SH-SY5Y (cell line): ENCODE data around the gene OLFM4.

Experiments used
- GATA2 ChIP-seq: IDR thresholded peaks from 2 replicates; pipeline ENCODE4 v1.6.1; 2011; ENCODE audit warnings: mild to moderate bottlenecking, low read depth, low read length
- GATA3 ChIP-seq: IDR thresholded peaks from 2 replicates; pipeline ENCODE4 v1.6.1; 2011; ENCODE audit warnings: low read depth, mild to moderate bottlenecking, low read length, moderate library complexity

Gene OLFM4

DNA sequence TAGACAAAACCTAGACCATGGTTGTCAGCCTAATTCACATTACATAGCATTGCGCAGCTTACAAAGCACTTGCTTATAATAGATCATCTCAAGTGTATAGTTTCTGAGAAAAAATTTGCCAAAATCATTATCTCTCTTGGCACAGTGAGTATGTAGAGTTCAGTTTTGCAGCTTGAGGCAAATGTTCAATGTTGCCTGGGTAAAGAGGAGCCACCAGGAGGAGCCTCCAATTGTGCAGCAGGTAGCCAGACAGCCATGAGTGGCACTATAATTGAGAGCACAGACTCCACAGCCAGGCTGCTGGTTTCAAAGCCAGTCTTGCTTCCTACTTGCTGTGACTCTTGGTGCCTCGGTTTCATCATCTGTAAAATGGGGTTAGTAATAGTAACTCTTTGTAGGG lies 24.0 kb upstream of the OLFM4 start:
- TF ChIP-seq GATA3 (no peak), GATA2 (no peak)

DNA sequence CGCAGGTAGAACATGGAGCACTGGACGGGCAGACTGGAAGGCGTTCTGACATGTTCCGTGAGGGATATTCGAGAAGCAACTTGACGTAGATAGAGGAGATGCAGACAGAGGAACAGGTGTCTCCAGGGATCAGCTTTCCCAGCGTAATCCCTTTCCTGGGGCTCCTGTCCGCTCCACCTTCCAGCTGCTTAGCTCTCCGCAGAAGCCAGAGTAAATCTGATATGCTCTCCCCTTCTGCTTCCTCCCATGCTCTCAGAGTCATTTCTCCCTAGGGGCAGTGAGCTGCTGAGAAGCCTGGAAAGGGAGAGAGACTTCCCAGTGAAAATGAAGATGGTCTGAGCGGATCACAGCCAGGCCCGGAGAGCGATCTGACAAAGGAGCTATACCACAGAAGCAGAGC lies 23.0 kb upstream of the OLFM4 start:
- no peak for TF ChIP-seq GATA2
- no peak for TF ChIP-seq GATA3

DNA sequence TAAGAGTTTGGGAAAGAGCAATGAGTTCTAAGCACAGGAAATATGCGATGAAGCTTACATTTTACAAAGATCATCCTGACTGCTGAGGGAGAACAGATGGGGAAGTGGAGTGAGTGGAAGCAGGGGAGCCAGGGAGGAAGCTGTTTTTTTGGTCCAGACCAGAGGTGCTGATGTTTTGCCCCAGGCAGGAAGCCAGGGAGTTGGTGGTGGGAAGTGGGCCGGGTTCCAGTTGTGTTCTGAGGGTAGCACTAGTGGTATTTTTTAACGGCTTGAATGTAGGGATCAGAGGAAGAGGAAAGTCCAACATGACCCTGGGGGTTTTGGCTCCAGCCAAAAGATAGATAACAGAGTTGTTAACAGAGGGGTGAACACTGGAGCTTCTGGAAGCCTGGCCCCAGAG lies 20.7 kb upstream of the OLFM4 start:
- no peak for TF ChIP-seq GATA2
- TF ChIP-seq GATA3 = no peak

DNA sequence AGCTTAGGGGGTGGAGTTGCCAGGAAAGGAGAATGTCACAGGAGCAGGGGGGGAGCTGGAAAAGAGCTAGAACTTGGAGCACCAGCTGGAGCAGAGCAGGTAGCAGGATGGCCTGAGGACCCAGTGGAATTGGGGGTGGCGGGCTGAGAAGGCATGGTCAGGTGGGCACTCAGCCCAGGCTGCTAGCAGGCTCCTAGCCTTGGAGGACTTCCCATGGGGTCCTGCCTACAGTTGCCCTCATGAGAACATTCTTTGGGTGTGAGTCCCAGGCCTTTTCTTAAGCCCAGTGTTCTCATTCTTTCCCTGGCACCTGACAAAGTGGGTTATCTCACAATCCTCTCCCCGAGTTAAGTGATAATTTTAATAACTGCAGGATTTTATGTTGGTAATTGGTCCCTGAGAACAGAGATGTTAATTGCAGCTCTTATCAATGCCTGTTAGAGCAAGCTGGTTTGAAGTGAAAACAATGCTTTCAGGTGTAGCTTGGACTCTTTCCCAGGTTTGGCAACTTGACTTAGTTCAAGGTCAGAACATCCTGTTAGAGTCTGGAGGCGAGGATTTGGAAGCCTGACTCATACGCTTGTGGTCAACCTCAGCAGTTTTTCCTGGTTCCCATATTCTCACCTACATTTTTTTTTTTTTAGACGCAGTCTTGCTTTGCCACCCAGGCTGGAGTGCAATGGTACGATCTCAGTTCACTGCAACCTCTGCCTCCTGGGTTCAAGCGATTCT lies 18.1 kb upstream of the OLFM4 start:
- TF ChIP-seq GATA2 (no peak), GATA3 (no peak)

DNA sequence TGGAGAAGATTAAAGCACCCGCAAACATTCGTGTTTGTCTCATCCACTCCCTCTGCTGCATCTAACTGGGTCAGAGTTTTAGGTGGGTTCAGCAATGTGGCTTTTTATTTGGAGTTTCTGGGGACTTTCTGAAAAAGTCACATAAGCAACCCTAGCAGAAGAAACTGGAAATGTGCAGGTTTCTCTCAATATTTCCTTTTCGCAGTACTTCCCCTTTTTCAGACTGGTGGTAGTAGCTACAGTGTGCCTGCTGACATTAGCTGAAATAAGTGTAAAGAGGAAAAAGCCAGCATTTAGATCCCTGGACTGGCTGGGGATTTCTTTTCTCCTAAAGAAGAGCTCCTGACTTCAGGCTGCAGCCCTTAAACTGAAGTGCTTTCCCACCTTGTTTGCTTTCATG lies 15.9 kb upstream of the OLFM4 start:
- no peak for TF ChIP-seq GATA3
- no peak for TF ChIP-seq GATA2

DNA sequence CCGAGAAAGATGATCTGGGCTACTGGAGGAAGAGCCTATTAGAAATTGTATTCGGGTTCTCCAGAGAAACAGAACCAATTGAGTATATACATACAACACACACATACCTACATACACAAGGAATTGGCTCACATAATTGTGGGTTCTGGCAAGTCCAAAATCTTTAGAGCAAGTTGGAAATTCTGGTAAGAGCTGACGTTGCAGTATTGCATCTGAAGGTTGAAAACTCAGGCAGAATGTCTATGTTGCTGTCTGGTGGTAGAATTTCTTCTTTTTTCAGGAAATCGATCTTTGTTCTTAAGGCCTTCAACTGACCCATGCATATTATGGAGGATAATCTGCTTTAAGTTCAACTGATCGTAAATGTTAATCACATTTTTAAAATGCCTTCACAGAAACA lies 15.5 kb upstream of the OLFM4 start:
- TF ChIP-seq GATA3 (no peak), GATA2 (no peak)

DNA sequence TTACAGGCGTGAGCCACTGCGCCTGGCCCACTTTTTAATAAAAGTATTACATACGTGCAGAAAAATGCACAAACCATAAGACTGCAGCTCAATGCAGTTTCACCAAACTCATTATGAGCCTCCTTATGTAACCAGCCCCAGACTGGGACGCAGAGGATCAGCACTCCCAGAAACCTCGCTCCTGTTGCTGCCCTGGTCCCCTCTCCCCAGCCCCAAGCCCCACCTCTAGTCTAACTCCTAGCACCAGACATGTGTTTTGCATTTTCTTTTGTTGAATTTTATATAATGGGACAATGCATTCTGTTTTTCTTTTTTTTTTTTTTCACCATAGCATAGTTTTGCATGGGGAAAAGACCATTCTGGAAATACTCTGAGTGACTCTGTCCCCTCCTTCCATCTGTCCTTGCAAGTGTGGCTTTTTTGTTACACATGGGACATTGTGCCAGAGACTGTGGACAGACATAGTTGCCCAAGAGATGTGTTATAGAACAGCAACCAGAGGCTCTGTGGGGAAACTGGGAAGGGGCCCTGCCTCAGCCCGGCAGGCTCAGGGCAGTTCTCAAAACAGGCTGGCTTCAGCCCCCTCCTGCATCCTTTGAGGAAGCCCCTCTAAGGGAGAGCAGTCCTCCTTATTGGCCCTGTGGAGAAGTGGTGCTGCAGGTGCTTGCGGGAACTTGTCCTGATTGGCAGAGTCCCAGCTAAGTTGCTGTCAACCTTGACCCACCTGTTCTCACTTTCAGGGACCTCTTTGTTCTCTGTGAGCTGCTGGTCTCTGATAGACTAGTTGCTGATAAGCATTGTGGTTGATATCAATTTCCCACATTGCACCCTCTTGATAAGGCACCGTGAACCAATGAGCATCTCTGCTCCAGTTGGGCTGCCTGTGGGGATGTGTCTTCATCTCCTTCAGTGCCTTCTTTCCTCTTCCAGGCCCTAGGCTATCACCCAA lies 13.8 kb upstream of the OLFM4 start:
- TF ChIP-seq GATA3 = no peak
- no peak for TF ChIP-seq GATA2

DNA sequence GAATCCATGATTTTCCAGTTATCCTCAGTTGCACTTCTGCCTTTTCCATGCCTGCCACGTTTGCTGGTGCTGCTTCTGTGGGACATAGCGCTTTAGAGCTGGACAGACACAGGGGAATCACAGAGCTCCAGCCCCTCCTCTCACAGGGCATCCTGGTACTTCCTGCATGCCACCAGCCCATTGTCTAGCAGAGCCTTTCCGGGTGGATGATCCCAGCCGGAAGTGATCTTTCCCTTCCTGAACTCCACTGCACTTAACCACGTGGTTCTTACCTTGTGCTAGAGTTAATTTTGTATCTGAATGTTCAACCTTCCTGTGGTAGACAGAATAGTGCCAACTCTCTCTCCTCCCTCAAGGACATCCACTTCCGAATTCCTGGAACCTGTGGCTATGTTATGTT lies 12.6 kb upstream of the OLFM4 start:
- TF ChIP-seq GATA3 (no peak), GATA2 (no peak)

DNA sequence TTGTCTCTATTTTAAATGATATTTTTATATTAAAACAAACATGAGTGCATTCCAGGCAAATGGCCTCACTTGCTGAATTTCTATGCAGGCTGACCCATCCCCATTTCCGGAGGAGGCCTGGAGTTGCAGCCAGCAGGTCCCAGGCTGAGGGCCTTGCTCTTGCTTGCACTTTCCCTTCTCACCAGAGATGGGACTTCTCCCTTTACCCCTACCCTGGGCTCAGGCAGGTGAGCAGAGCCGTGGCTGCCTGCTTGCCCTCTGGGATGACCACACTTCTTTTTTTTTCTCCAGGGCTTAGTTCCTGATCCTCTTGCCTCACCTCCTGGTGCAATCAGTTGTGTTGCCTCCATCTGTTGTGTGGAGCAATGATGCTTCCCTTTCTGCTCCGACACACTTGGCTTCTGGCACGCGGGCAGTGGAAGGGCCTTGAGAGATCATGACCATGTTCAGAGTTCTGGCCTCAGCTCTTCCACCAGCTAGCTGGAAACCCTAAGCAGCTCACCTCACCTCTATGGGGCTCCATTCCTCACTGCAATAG lies 11.1 kb upstream of the OLFM4 start:
- TF ChIP-seq GATA2 (no peak), GATA3 (no peak)

DNA sequence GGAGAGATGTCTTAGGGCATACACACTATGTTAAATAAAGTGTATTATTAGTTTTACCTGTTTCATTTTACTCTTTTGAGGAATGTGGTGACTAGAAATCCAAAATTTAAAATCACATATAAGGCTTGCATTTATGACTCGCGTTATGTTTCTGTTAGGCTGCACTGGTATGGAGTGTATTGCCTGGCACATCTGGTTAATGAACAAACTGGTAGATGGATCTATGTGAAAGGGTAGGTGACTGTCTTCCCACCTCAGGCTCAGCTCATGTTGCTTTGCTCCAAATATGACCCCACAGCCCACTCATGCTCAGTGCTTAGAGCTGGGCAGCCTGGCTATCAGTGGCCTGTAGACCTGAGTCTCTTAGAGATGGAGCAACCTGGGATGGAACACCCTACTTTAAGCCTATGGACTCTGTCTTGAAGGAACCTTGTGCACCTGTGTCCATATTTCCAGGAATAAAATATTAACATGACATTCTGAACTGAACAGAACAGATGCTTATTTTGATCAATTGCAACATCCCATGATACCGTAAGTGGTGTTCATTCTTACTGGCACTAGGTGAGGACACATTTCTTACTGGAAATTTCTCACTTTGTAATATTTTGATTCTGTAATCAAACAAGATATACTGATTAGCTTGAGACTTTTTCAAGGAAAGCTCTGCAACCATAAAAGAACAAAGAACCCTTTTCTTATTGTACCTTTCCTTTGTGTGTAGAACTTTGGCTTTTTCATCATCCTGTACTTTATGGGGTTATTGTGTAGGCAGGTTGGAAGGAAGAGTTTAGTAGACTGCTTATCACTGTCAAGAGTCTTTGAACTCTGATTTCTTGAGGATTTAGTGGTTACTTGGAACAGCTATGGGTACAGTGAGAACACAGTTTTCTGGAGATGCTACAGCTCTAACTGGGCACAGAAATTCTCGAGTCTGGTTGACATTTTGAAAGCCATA lies 9.6 kb upstream of the OLFM4 start:
- TF ChIP-seq GATA2 (no peak), GATA3 (no peak)

DNA sequence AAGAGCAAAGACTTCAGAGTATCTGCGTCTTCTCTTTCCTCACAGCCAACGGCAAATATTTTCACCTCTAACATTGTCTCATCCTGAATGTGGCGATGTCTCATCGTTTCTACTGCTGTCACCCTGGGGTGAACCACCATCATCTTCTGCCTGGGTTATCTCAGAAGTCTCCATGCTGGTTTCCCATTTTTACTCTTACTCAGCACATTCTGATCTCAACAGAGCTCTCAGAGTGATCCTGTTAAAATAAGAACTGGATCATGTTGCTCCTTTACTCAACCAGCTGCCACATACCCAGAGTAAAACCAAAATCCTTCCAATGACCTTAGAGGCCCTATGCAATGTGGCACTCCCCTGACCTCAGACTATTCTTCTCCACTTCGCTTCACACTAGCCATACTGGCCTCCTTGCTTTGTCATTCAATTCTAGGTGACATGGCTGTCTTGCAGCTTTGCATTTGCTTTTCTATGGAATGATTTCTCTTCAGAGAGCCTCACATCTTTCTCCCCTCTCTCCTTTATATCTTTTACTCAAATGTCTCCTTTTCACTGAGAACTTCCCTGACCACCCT lies 7.8 kb upstream of the OLFM4 start:
- TF ChIP-seq GATA2 (no peak), GATA3 (no peak)

DNA sequence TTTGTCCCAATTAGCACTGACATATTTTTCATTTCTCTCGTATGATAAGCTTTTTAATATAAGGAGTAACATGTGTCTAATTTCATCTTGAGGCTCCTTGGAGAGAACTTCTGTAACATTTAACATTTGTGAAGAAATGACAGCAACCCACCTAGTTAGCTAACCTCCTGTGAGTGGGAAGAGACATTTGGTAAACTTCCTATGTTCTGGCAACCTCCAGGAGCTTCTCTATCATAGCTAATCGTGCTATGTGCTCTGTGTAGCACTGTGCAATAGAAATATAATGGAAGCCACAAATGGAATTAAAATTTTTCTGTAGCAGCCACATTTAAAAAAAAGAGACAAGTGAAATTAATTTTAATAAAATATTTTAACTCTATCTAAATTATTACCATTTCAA lies 5.4 kb upstream of the OLFM4 start:
- no peak for TF ChIP-seq GATA2
- TF ChIP-seq GATA3 = no peak

DNA sequence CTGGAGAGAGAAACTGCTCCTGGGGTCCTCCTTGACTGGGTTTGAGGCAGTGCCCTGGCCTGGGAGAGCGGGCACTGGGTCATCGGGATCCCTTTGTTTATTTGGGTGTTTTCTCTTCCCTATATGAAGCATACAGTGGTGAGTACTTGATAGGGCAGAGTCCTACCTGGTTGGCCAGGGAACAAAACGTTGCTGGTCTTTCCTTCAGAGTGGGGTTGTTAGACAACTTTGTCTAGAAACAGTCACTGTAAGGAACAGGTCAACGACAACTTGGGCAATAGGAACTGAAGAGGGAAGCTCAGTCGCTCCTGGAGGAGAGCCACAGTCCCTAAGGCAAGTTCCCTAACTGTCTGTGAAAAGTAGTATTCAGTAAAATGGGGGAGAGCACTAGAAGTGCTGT lies 550 bp upstream of the OLFM4 start:
- TF ChIP-seq GATA2 (no peak), GATA3 (no peak)
